Endothelial cell of umbilical vein (primary cell): Measurements from ENCODE around the gene NANP.

ENCODE experiments used
- CTCF ChIP-seq, 2 donors: IDR thresholded peaks; 1 replicate in 1 of 2; 2 replicates in 1 of 2; pipeline ENCODE4 v1.5.1; 2011; ENCODE audit warnings: low read length in 2 of 2, mild to moderate bottlenecking in 2 of 2, moderate library complexity in 2 of 2, control low read depth in 1 of 2, inconsistent platforms in 1 of 2, low read depth in 1 of 2; ENCODE audit not compliant: insufficient read depth in 1 of 2; ENCODE audit errors: extremely low read depth in 1 of 2
- EZH2 ChIP-seq: IDR thresholded peaks from 2 replicates; pipeline ENCODE4 v1.6.1; 2012; ENCODE audit warnings: borderline replicate concordance, low read depth, mild to moderate bottlenecking, moderate library complexity, low read length, inconsistent platforms; ENCODE audit not compliant: severe bottlenecking
- FOS ChIP-seq: IDR thresholded peaks from 2 replicates; pipeline ENCODE4 v1.6.1; 2011; ENCODE audit warnings: mild to moderate bottlenecking, low read length, moderate library complexity, borderline replicate concordance; ENCODE audit not compliant: insufficient read depth
- GATA2 ChIP-seq: IDR thresholded peaks from 2 replicates; pipeline ENCODE4 v1.7.0; 2011; ENCODE audit warnings: low read depth, mild to moderate bottlenecking, moderate library complexity, mixed read lengths, low read length; ENCODE audit not compliant: insufficient read length, insufficient read depth
- JUN ChIP-seq: IDR thresholded peaks from 2 replicates; pipeline ENCODE4 v1.6.1; 2011; ENCODE audit warnings: borderline replicate concordance, low read depth; ENCODE audit not compliant: insufficient read length, insufficient read depth
- MAX ChIP-seq: IDR thresholded peaks from 2 replicates; pipeline ENCODE4 v1.6.1; 2011; ENCODE audit not compliant: insufficient read depth, insufficient read length
- MYC ChIP-seq: IDR thresholded peaks from one replicate; pipeline ENCODE4 v1.6.1; 2011; ENCODE audit warnings: mild to moderate bottlenecking, low read depth, low read length
- POLR2A ChIP-seq: IDR thresholded peaks from 2 replicates; pipeline ENCODE4 v1.6.1; 2012; ENCODE audit warnings: low read depth, mild to moderate bottlenecking, control low read depth, low read length
- POLR2AphosphoS5 ChIP-seq: IDR thresholded peaks from 2 replicates; pipeline ENCODE4 v1.6.1; 2012; ENCODE audit warnings: low read depth, mild to moderate bottlenecking, control low read depth, low read length, moderate library complexity; ENCODE audit not compliant: insufficient read depth

- TF ChIP-seq CTCF (IDR thresholded peaks at IDR 0.05; ENCODE audit: extremely low read depth in 1 of 2, insufficient read depth in 1 of 2, low read depth in 1 of 2, low read length in 2 of 2) = peak in 1 of 2 donors; percentile 11
- no peak for TF ChIP-seq JUN
- TF ChIP-seq POLR2AphosphoS5 = no peak
- TF ChIP-seq POLR2A = no peak
- no peak for TF ChIP-seq EZH2
- TF ChIP-seq MAX = no peak
- no peak for TF ChIP-seq GATA2
- TF ChIP-seq MYC = no peak
- TF ChIP-seq FOS = no peak
Measured at GRCh38 chr20:25669826-25670422, 46.1 kb upstream of the NANP start.
